ENCODE data around the gene SPATC1L.

DNA sequence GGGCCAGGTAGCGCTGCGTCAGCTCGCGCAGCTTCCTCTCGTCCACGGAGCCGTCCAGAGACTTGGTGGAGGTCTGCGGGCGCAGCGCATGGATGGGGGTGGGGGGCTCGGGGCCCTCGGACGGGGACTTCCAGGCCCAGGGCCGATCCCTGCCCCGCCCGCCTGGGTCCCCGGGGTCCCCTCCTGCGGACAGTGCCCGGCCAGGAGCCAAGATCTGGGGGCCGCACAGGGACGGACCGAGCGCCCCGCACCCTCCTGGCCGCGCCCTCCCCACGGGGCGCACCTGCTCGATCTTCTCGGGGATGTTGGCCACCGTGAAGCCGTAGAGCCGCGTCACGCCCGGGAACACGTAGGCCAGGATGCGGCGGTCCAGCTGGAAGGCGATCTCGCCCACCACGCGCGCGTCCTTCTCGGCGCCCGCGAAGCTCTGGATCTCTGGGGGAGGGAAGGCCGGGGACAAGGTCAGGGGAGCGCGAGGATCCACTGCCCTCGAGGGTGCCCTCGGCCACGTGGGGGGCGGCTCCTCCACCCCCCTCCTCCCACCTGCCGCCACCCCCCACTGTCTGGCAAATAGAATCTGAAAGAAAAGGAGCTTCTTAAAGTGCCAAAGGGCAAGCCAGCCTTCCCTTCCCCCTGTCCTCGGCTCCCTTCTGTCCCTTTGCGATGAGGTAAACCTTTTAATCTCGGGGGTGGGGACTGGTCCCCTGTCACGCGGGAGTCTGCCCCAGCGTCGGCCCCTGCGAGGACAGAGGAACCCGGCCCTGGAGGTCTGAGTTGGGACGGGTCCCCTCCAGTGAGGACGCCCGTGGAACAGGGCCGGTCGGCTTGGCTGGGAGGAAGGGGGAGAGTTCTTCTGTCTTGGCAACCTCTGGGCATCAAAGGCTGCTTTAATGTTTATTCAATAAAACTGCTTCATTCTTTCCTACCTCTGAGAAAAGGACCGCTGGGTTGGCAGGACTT is 22.3 kb downstream of the SPATC1L start:
- TF ChIP-seq ESRRG (CRISPR knock-in tag; IDR thresholded peaks at IDR 0.05): no peak
- TF ChIP-seq ZFP3 (CRISPR knock-in tag; IDR thresholded peaks at IDR 0.05): no peak
- no peak for TF ChIP-seq SNAI2 (CRISPR knock-in tag; IDR thresholded peaks at IDR 0.05)
- TF ChIP-seq RARB (CRISPR knock-in tag; IDR thresholded peaks at IDR 0.05): no peak
- TF ChIP-seq ISL1 (CRISPR knock-in tag; IDR thresholded peaks at IDR 0.05): no peak
- TF ChIP-seq, protein P1, sequence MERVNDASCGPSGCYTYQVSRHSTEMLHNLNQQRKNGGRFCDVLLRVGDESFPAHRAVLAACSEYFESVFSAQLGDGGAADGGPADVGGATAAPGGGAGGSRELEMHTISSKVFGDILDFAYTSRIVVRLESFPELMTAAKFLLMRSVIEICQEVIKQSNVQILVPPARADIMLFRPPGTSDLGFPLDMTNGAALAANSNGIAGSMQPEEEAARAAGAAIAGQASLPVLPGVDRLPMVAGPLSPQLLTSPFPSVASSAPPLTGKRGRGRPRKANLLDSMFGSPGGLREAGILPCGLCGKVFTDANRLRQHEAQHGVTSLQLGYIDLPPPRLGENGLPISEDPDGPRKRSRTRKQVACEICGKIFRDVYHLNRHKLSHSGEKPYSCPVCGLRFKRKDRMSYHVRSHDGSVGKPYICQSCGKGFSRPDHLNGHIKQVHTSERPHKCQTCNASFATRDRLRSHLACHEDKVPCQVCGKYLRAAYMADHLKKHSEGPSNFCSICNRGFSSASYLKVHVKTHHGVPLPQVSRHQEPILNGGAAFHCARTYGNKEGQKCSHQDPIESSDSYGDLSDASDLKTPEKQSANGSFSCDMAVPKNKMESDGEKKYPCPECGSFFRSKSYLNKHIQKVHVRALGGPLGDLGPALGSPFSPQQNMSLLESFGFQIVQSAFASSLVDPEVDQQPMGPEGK (CRISPR knock-in tag; IDR thresholded peaks at IDR 0.05; ENCODE audit: borderline replicate concordance): no peak
- TF ChIP-seq, protein P2, sequence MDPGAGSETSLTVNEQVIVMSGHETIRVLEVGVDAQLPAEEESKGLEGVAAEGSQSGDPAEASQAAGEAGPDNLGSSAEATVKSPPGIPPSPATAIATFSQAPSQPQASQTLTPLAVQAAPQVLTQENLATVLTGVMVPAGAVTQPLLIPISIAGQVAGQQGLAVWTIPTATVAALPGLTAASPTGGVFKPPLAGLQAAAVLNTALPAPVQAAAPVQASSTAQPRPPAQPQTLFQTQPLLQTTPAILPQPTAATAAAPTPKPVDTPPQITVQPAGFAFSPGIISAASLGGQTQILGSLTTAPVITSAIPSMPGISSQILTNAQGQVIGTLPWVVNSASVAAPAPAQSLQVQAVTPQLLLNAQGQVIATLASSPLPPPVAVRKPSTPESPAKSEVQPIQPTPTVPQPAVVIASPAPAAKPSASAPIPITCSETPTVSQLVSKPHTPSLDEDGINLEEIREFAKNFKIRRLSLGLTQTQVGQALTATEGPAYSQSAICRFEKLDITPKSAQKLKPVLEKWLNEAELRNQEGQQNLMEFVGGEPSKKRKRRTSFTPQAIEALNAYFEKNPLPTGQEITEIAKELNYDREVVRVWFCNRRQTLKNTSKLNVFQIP (CRISPR knock-in tag; IDR thresholded peaks at IDR 0.05; ENCODE audit: borderline replicate concordance, low read depth): no peak
- no peak for TF ChIP-seq ZFP30 (CRISPR knock-in tag; IDR thresholded peaks at IDR 0.05)
- no peak for TF ChIP-seq GLIS3 (CRISPR knock-in tag; IDR thresholded peaks at IDR 0.05)
- no peak for TF ChIP-seq ARNTL (CRISPR knock-in tag; IDR thresholded peaks at IDR 0.05; ENCODE audit: borderline replicate concordance, low read depth)
- TF ChIP-seq, protein P3, sequence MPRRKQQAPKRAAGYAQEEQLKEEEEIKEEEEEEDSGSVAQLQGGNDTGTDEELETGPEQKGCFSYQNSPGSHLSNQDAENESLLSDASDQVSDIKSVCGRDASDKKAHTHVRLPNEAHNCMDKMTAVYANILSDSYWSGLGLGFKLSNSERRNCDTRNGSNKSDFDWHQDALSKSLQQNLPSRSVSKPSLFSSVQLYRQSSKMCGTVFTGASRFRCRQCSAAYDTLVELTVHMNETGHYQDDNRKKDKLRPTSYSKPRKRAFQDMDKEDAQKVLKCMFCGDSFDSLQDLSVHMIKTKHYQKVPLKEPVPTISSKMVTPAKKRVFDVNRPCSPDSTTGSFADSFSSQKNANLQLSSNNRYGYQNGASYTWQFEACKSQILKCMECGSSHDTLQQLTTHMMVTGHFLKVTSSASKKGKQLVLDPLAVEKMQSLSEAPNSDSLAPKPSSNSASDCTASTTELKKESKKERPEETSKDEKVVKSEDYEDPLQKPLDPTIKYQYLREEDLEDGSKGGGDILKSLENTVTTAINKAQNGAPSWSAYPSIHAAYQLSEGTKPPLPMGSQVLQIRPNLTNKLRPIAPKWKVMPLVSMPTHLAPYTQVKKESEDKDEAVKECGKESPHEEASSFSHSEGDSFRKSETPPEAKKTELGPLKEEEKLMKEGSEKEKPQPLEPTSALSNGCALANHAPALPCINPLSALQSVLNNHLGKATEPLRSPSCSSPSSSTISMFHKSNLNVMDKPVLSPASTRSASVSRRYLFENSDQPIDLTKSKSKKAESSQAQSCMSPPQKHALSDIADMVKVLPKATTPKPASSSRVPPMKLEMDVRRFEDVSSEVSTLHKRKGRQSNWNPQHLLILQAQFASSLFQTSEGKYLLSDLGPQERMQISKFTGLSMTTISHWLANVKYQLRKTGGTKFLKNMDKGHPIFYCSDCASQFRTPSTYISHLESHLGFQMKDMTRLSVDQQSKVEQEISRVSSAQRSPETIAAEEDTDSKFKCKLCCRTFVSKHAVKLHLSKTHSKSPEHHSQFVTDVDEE (CRISPR knock-in tag; IDR thresholded peaks at IDR 0.05): no peak
- no peak for TF ChIP-seq TOX (CRISPR knock-in tag; IDR thresholded peaks at IDR 0.05; ENCODE audit: borderline replicate concordance)
- no peak for TF ChIP-seq PPARA (CRISPR knock-in tag; IDR thresholded peaks at IDR 0.05; ENCODE audit: borderline replicate concordance)
- no peak for TF ChIP-seq TCF4 (CRISPR knock-in tag; IDR thresholded peaks at IDR 0.05; ENCODE audit: borderline replicate concordance)
